ENCODE results near the gene ADCY3. TPM values are rescaled to one million over a fixed set of nuclear protein-coding genes. Genes with fewer than 3 reads are reported as not detected.

The ADCY3 gene
- total and polyA plus RNA-seq, 2 of the 4 experiments (the other 2 are of a cell fraction), result 17.4 to 46.1 TPM

DNA sequence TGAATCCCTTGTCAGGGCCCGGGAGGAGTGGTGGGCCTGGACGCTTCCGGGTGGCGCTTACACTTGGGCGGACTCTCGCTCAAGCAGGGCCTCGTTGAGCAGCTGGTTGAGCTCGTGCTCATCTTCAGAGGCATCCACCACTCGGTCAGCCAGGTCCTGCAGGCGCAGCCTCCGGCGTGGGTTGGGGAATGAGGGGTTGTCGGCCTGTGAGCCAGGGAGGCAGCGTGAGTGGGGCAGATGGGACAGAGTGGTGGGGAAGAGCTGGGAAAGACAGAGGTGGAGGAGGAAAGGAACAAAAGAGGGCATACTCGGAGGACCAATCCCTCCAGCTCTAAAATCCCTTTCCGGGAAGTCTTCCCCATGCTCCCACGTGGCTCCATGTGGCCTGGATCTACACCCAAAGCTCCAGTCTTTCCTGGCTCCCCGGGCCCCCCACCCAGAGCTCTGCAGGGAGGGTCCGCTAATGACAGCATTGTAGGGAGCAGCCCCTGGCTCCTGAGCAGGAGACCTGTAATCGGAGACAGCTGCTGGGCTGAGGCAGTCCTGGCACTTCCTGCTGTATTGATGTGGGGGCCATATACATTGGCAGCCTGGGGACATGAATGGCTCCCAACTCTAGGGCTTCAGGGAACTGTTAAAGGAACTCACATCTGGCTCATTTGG is 85.2 kb downstream of the ADCY3 start:
- DNase-seq, result no peak
- Histone ChIP-seq H4K91ac (ENCODE audit: insufficient read depth, low read depth, low read length) (no peak overlapping the region), H3K23ac (ENCODE audit: low read depth, low read length) (no peak overlapping the region), H2AFZ (replicated peaks; ENCODE audit: low read length, poor library complexity) (peak overlapping the region; percentile 53), H2BK15ac (ENCODE audit: low read depth, low read length) (no peak overlapping the region), H3K9me1 (ENCODE audit: insufficient read depth, low read length) (0 out of 2 replicates have a peak, but pooled peaks cover 3% of the 10 kb centered on the region), H3K4ac (ENCODE audit: low read depth, low read length) (no peak overlapping the region), H2BK5ac (ENCODE audit: low read depth, low read length, poor library complexity, severe bottlenecking) (no peak overlapping the region), H3K9ac (ENCODE audit: low read depth, low read length) (no peak overlapping the region), H2BK120ac (ENCODE audit: low read depth, low read length) (no peak overlapping the region), H3K27ac (ENCODE audit: insufficient read depth, low read length) (no peak overlapping the region), H3K4me1 (ENCODE audit: control insufficient read depth, insufficient read depth, low read length) (no peaks in the 10 kb centered on the region), H4K20me1 (ENCODE audit: insufficient read depth, low read length) (no peaks in the 10 kb centered on the region), H3K18ac (ENCODE audit: low read depth, low read length) (no peak overlapping the region), H3K56ac (ENCODE audit: extremely low read depth, insufficient read depth, low read length) (no peak overlapping the region), H3K9me3 (ENCODE audit: control insufficient read depth, insufficient read depth, low read length) (no peaks in the 10 kb centered on the region), H3K4me3 (ENCODE audit: insufficient read depth, low read depth, low read length) (no peak overlapping the region), H4K5ac (ENCODE audit: low read depth, low read length) (no peak overlapping the region), H3K79me1 (ENCODE audit: low read depth in 1 of 2, low read length in 2 of 2) (no peaks in the 10 kb centered on the region), H3K4me2 (ENCODE audit: low read depth, low read length) (no peak overlapping the region), H3K14ac (replicated peaks; ENCODE audit: low read depth, low read length) (no peak overlapping the region; the same call in 1 of the 2 replicates), H2AK5ac (ENCODE audit: low read depth, low read length) (no peak overlapping the region), H4K8ac (ENCODE audit: low read depth in 2 of 2, low read length in 2 of 2) (no peak overlapping the region), H2BK20ac (ENCODE audit: low read depth, low read length) (no peak overlapping the region), H2AK9ac (replicated peaks; ENCODE audit: low read depth, low read length, poor library complexity) (peak overlapping the region; percentile 77), H3K27me3 (ENCODE audit: control insufficient read depth, insufficient read depth, low read length) (no peaks in the 10 kb centered on the region), H3K36me3 (ENCODE audit: control insufficient read depth, insufficient read depth, low read length) (peaks cover 36% of the 10 kb centered on the region)
- ATAC-seq (ENCODE audit: low read depth), result no peak
- dilution Hi-C loops (cut with HindIII; ENCODE audit: low sequenced_read_pairs, unreplicated experiment) (no loop called here), intact Hi-C loops (cut with micrococcal nuclease) (loop anchor here (10.0 kb wide), 2 partner anchors 290 to 360 kb away; no protein-coding TSS in a partner anchor), in situ Hi-C loops (cut with MboI; ENCODE audit: low sequenced_read_pairs) (no loop called here)
- TF ChIP-seq, protein P1, sequence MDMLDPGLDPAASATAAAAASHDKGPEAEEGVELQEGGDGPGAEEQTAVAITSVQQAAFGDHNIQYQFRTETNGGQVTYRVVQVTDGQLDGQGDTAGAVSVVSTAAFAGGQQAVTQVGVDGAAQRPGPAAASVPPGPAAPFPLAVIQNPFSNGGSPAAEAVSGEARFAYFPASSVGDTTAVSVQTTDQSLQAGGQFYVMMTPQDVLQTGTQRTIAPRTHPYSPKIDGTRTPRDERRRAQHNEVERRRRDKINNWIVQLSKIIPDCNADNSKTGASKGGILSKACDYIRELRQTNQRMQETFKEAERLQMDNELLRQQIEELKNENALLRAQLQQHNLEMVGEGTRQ (IDR thresholded peaks at IDR 0.05; ENCODE audit: low read depth, low read length), result no peak
- TF ChIP-seq SMC3 (IDR thresholded peaks at IDR 0.05; ENCODE audit: low read depth, low read length) (no peak), CEBPB (IDR thresholded peaks at IDR 0.05; ENCODE audit: low read depth, low read length) (no peak), BHLHE40 (IDR thresholded peaks at IDR 0.05; ENCODE audit: low read depth, low read length) (no peak), MAFK (IDR thresholded peaks at IDR 0.05; ENCODE audit: low read depth, low read length) (no peak), RAD21 (IDR thresholded peaks at IDR 0.05; ENCODE audit: low read length) (no peak), CHD1 (IDR thresholded peaks at IDR 0.05; ENCODE audit: low read depth, low read length) (no peak), RCOR1 (IDR thresholded peaks at IDR 0.05; ENCODE audit: insufficient replicate concordance, low read length) (no peak), NFE2L2 (IDR thresholded peaks at IDR 0.05; ENCODE audit: low read depth, low read length) (no peak), FOS (IDR thresholded peaks at IDR 0.05; ENCODE audit: low read depth, low read length) (no peak), MAZ (IDR thresholded peaks at IDR 0.05; ENCODE audit: borderline replicate concordance, low read depth, low read length) (no peak), POLR2A (IDR thresholded peaks at IDR 0.05; ENCODE audit: low read depth, low read length) (no peak), RFX5 (IDR thresholded peaks at IDR 0.05; ENCODE audit: low read depth, low read length) (no peak), MXI1 (IDR thresholded peaks at IDR 0.05; ENCODE audit: borderline replicate concordance, low read depth, low read length) (no peak)
- TF ChIP-seq, protein P2, sequence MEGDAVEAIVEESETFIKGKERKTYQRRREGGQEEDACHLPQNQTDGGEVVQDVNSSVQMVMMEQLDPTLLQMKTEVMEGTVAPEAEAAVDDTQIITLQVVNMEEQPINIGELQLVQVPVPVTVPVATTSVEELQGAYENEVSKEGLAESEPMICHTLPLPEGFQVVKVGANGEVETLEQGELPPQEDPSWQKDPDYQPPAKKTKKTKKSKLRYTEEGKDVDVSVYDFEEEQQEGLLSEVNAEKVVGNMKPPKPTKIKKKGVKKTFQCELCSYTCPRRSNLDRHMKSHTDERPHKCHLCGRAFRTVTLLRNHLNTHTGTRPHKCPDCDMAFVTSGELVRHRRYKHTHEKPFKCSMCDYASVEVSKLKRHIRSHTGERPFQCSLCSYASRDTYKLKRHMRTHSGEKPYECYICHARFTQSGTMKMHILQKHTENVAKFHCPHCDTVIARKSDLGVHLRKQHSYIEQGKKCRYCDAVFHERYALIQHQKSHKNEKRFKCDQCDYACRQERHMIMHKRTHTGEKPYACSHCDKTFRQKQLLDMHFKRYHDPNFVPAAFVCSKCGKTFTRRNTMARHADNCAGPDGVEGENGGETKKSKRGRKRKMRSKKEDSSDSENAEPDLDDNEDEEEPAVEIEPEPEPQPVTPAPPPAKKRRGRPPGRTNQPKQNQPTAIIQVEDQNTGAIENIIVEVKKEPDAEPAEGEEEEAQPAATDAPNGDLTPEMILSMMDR (conservative IDR thresholded peaks at IDR 0.05; ENCODE audit: low read depth, low read length), result no peak
- TF ChIP-seq, protein P3, sequence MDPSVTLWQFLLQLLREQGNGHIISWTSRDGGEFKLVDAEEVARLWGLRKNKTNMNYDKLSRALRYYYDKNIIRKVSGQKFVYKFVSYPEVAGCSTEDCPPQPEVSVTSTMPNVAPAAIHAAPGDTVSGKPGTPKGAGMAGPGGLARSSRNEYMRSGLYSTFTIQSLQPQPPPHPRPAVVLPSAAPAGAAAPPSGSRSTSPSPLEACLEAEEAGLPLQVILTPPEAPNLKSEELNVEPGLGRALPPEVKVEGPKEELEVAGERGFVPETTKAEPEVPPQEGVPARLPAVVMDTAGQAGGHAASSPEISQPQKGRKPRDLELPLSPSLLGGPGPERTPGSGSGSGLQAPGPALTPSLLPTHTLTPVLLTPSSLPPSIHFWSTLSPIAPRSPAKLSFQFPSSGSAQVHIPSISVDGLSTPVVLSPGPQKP (IDR thresholded peaks at IDR 0.05; ENCODE audit: borderline replicate concordance, low read depth, low read length), result no peak
- ChIA-PET CTCF (interaction anchor here (0.5 kb wide), 1 partner anchor 601 kb away, joined by 7 read pairs; no protein-coding TSS in a partner anchor), POLR2A (ENCODE audit: unreplicated experiment) (no interaction called here)
- no TSS peak for BruUV-seq (replicated peaks)
- 93% methylated on average over 14 of the region's 20 CpGs; no CpG with 5 or more reads in 1 of the 2 experiments for WGBS, 2 experiments (ENCODE audit: extremely low coverage in 2 of 2, insufficient read length in 1 of 2)

All from IMR-90 (cell line).